ENCODE results near the gene VIPR2.
"Not testable (repeated sequence)": the region's sequence is repeated elsewhere in the genome, so short reads cannot be mapped to it uniquely, and the experiment has no call there.

Gene VIPR2

GRCh38 chr7:159179241-159179640, 34.6 kb upstream of the VIPR2 start:
- TF ChIP-seq ZFX (IDR thresholded peaks at IDR 0.05) (no peak), CTCF (conservative IDR thresholded peaks at IDR 0.05) (no peak)
- H3K27ac ChIP-seq = no peak overlapping the region

GRCh38 chr7:159177284-159177953, 32.8 kb upstream of the VIPR2 start:
- TF ChIP-seq CTCF (conservative IDR thresholded peaks at IDR 0.05) (no peak), ZFX (IDR thresholded peaks at IDR 0.05) (no peak)
- H3K27ac ChIP-seq = no peak overlapping the region

- TF ChIP-seq ZFX (IDR thresholded peaks at IDR 0.05) (no peak), CTCF (conservative IDR thresholded peaks at IDR 0.05) (no peak)
- no peak overlapping the region for H3K27ac ChIP-seq
Measured at GRCh38 chr7:159175792-159176191, 31.1 kb upstream of the VIPR2 start.

- not testable (repeated sequence) for H3K27ac ChIP-seq
Measured at GRCh38 chr7:159175100-159175499, 30.4 kb upstream of the VIPR2 start.

GRCh38 chr7:159172400-159172799, 27.7 kb upstream of the VIPR2 start:
- TF ChIP-seq ZFX (IDR thresholded peaks at IDR 0.05) (no peak), CTCF (conservative IDR thresholded peaks at IDR 0.05) (no peak)
- no peak overlapping the region for H3K27ac ChIP-seq

GRCh38 chr7:159169391-159169790, 24.7 kb upstream of the VIPR2 start:
- TF ChIP-seq CTCF (conservative IDR thresholded peaks at IDR 0.05) = no peak
- no peak for TF ChIP-seq ZFX (IDR thresholded peaks at IDR 0.05)
- H3K27ac ChIP-seq = no peak overlapping the region

GRCh38 chr7:159167139-159167538, 22.5 kb upstream of the VIPR2 start:
- no peak overlapping the region for H3K27ac ChIP-seq
- TF ChIP-seq ZFX (IDR thresholded peaks at IDR 0.05) (no peak), CTCF (conservative IDR thresholded peaks at IDR 0.05) (no peak)

GRCh38 chr7:159166530-159166929, 21.9 kb upstream of the VIPR2 start:
- no peak overlapping the region for H3K27ac ChIP-seq
- TF ChIP-seq CTCF (conservative IDR thresholded peaks at IDR 0.05) = no peak
- no peak for TF ChIP-seq ZFX (IDR thresholded peaks at IDR 0.05)
